Endothelial cell of umbilical vein (primary cell): ENCODE measurements around the gene PIGT. TPM values are rescaled to one million over a fixed set of nuclear protein-coding genes. Genes with fewer than 3 reads are reported as not detected.

Experiments
- BruUV-seq: library from RNA; stranded (reverse); fragments of 400-500 nt; replicated peaks from 2 replicates; lab custom pipeline; 2021; lab: Mats Ljungman, UMichigan
- CTCF ChIA-PET: fragments of 300-600, 350-600 bp; sonication (Branson Sonifier 250); formaldehyde crosslinking; loops from one replicate; lab custom pipeline; 2021; ENCODE audit warnings: antibody characterized with exemption, inconsistent platforms; lab: Charles Lee
- POLR2A ChIA-PET: fragments of 300-600, 350-600 bp; sonication (Branson Sonifier 250); formaldehyde crosslinking; loops from one replicate; lab custom pipeline; 2021; ENCODE audit warnings: antibody characterized with exemption, inconsistent platforms; lab: Charles Lee
- DNase-seq: peaks from one replicate; pipeline ENCODE4 v3.0.0-alpha.2; 2011; ENCODE audit warnings: low read depth, low spot score
- FAIRE-seq: peaks from 2 replicates; lab custom pipeline; 2011; peaks lifted over from hg19 to GRCh38; lab: Jason Lieb, UNC
- H2AFZ ChIP-seq: 2 replicates; pipeline ENCODE4 v1.6.0; 2012; ENCODE audit warnings: low read depth, low read length, control low read depth, inconsistent platforms
- H3K27ac ChIP-seq: 2 replicates; pipeline ENCODE4 v1.5.1; 2011; ENCODE audit warnings: low read depth, mild to moderate bottlenecking, control low read depth, low read length, moderate library complexity; ENCODE audit not compliant: insufficient read depth
- H3K27me3 ChIP-seq, 2 experiments: 2 replicates each; pipeline versions ENCODE4 v1.6.0 to v1.6.1; 2011; ENCODE audit warnings: low read length in 2 of 2, mixed read lengths in 1 of 2; ENCODE audit not compliant: control insufficient read depth in 2 of 2, insufficient read depth in 2 of 2
- H3K36me3 ChIP-seq, 2 experiments: 2 replicates in 1 of 2; 3 replicates in 1 of 2; pipeline ENCODE4 v1.5.1; 2011; ENCODE audit warnings: low read length in 2 of 2, mild to moderate bottlenecking in 1 of 2, moderate library complexity in 1 of 2; ENCODE audit not compliant: control insufficient read depth in 2 of 2, insufficient read depth in 2 of 2; ENCODE audit errors: extremely low read depth in 1 of 2
- H3K4me1 ChIP-seq: 3 replicates; pipeline ENCODE4 v1.5.1; 2011; ENCODE audit warnings: mild to moderate bottlenecking, low read length; ENCODE audit not compliant: control insufficient read depth, insufficient read depth; ENCODE audit errors: extremely low read depth
- H3K4me2 ChIP-seq: 2 replicates; pipeline ENCODE4 v1.6.1; 2011; ENCODE audit warnings: low read length, control low read depth, mixed read lengths; ENCODE audit not compliant: insufficient read depth
- H3K4me3 ChIP-seq, 3 experiments: fragments of 200-600 bp in 1 of 3; sonication (generic), shearing (Covaris generic) in 1 of 3; replicated peaks in 1 of 3; 2 replicates each; pipeline ENCODE4 v1.5.1; 2011 to 2016; ENCODE audit warnings: control low read depth in 3 of 3, low read length in 3 of 3, mild to moderate bottlenecking in 2 of 3, inconsistent platforms in 1 of 3, low read depth in 1 of 3, moderate library complexity in 1 of 3; ENCODE audit not compliant: insufficient read depth in 1 of 3
- H3K79me2 ChIP-seq: 2 replicates; pipeline ENCODE4 v1.6.0; 2012; ENCODE audit warnings: low read length, inconsistent platforms; ENCODE audit not compliant: control insufficient read depth, insufficient read depth
- H3K9ac ChIP-seq: replicated peaks from 2 replicates; pipeline ENCODE3; 2011; ENCODE audit warnings: low read length, control low read depth; ENCODE audit not compliant: insufficient read depth; ENCODE audit errors: extremely low read depth
- H3K9me1 ChIP-seq: replicated peaks from 3 replicates; pipeline ENCODE4 v1.6.0; 2011; ENCODE audit warnings: mild to moderate bottlenecking, low read length; ENCODE audit not compliant: control insufficient read depth, insufficient read depth; ENCODE audit errors: extremely low read depth
- H3K9me3 ChIP-seq: replicated peaks from 2 replicates; pipeline ENCODE4 v1.5.1; 2012; ENCODE audit warnings: low read length, inconsistent platforms; ENCODE audit not compliant: control insufficient read depth, insufficient read depth
- H4K20me1 ChIP-seq: replicated peaks from 2 replicates; pipeline ENCODE3; 2011; ENCODE audit warnings: mild to moderate bottlenecking, low read length; ENCODE audit not compliant: control insufficient read depth, insufficient read depth; ENCODE audit errors: extremely low read depth
- EZH2 ChIP-seq: IDR thresholded peaks from 2 replicates; pipeline ENCODE4 v1.6.1; 2012; ENCODE audit warnings: borderline replicate concordance, low read depth, mild to moderate bottlenecking, moderate library complexity, low read length, inconsistent platforms; ENCODE audit not compliant: severe bottlenecking
- dilution Hi-C: fragments of 300-500 bp; cut with MboI; formaldehyde crosslinking; loops from one replicate; pipeline ENCODE4 v1.15.0; 2019; ENCODE audit warnings: low sequenced_read_pairs; ENCODE audit not compliant: extremely low pct_ligation_motif_present
- intact Hi-C: fragments of 100-400 bp; cut with micrococcal nuclease; formaldehyde crosslinking; loops from one replicate; pipeline ENCODE4 v1.10.0; 2022
- polyA plus RNA-seq, 4 experiments: library from polyadenylated mRNA; depleted of rRNA in 3 of 4; stranded (reverse) in 3 of 4; unstranded in 1 of 4; fragments of >200 nt; gene quantifications; 2 replicates each; pipeline versions ENCODE4 v1.2.1 to v1.2.3, GENCODE V29; 2011 to 2012; ENCODE audit warnings: missing spikeins in 1 of 4
- total RNA-seq: library from RNA; stranded (reverse); gene quantifications from 2 replicates; pipeline ENCODE4 v1.2.3, GENCODE V29; 2021
- TF ChIP-seq, protein P1 (sequence below): IDR thresholded peaks from 2 replicates; pipeline ENCODE4 v1.6.1; 2011; ENCODE audit not compliant: insufficient read depth, insufficient read length
- TF ChIP-seq, protein P2 (sequence below), 2 donors: IDR thresholded peaks; 1 replicate in 1 of 2; 2 replicates in 1 of 2; pipeline ENCODE4 v1.5.1; 2011; ENCODE audit warnings: low read length in 2 of 2, mild to moderate bottlenecking in 2 of 2, moderate library complexity in 2 of 2, control low read depth in 1 of 2, inconsistent platforms in 1 of 2, low read depth in 1 of 2; ENCODE audit not compliant: insufficient read depth in 1 of 2; ENCODE audit errors: extremely low read depth in 1 of 2

Gene PIGT
- total and polyA plus RNA-seq, 2 donors (not counting 3 experiments of a cell fraction or from before 2014, with no cell fraction given): 96.8 to 143 TPM

DNA sequence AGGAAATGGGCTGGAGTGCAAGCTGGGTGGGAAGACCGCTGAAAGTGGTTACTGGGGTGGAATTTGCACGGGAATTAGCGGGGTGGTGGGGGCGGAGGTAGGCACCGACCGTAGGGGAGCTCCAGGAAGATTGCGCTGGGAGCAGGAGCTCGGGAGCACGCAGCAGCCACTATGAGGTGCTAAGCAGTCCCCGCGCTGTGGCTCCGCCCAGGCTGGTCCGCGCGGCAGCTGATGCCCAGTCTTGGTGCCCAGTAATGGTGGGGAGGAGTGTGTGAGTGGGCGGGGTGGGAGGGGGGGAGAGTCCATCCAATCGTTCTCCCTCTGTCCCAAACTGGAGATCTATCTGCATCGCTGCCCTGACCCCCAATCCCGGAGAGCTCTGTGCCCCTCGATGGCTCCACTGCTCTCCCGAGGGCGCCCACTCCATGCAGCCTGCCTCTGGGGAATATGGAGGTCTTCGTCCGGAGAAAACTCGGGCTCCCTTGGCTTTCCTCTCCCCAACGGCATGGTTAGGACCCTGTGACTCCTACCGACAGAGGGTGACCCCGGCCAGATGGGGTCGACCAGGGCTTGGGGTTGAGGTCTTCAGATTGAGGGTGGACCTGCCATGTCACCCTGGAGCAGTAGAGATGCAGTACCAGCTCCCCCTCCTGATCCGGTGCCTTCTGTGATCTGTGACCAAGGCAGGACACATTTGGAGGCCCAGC is 43.1 kb upstream of the PIGT start:
- intact Hi-C loops: loop anchor here (1.0 to 2.0 kb wide), 3 partner anchors 9 to 65 kb away; partner anchors contain the start of genes SDC4 and SYS1
- Histone ChIP-seq H3K79me2 (no peaks in the 10 kb centered on the region), H3K36me3 (peaks cover 0 to 6% of the 10 kb centered on the region in 2 experiments), H3K9ac (no peak overlapping the region), H3K9me3 (no peaks in the 10 kb centered on the region), H3K9me1 (no peaks in the 10 kb centered on the region), H4K20me1 (no peaks in the 10 kb centered on the region), H3K27me3 (no peaks in the 10 kb centered on the region), H3K4me2 (peak overlapping the region; percentile 66), H3K27ac (no peak overlapping the region), H2AFZ (peak overlapping the region; percentile 65), H3K4me1 (peaks cover 7% of the 10 kb centered on the region), H3K4me3 (peak overlapping the region; percentile 10 to 30 (median 17))
- dilution Hi-C loops: no loop called here
- peak; percentile 30 for DNase-seq
- ChIA-PET CTCF (interaction anchor here (1.0 to 9.8 kb wide), 26 partner anchors 11 to 597 kb away, joined by 3 to 416 read pairs (median 9); partner anchors contain the start of genes DBNDD2, PIGT and SYS1), POLR2A (interaction anchor here (0.8 to 2.3 kb wide), 4 partner anchors 10 to 64 kb away, joined by 3 to 8 read pairs (median 6); partner anchors contain the start of gene SYS1)
- BruUV-seq: no TSS peak
- TF ChIP-seq, protein P1, sequence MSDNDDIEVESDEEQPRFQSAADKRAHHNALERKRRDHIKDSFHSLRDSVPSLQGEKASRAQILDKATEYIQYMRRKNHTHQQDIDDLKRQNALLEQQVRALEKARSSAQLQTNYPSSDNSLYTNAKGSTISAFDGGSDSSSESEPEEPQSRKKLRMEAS: no peak
- no peak for TF ChIP-seq EZH2
- TF ChIP-seq, protein P2, sequence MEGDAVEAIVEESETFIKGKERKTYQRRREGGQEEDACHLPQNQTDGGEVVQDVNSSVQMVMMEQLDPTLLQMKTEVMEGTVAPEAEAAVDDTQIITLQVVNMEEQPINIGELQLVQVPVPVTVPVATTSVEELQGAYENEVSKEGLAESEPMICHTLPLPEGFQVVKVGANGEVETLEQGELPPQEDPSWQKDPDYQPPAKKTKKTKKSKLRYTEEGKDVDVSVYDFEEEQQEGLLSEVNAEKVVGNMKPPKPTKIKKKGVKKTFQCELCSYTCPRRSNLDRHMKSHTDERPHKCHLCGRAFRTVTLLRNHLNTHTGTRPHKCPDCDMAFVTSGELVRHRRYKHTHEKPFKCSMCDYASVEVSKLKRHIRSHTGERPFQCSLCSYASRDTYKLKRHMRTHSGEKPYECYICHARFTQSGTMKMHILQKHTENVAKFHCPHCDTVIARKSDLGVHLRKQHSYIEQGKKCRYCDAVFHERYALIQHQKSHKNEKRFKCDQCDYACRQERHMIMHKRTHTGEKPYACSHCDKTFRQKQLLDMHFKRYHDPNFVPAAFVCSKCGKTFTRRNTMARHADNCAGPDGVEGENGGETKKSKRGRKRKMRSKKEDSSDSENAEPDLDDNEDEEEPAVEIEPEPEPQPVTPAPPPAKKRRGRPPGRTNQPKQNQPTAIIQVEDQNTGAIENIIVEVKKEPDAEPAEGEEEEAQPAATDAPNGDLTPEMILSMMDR (IDR thresholded peaks at IDR 0.05; ENCODE audit: extremely low read depth in 1 of 2, insufficient read depth in 1 of 2, low read depth in 1 of 2, low read length in 2 of 2): peak in 1 of 2 donors; percentile 16
- FAIRE-seq: peak; percentile 42
